HCT116 (cell line): ENCODE data around the gene ANO2. TPM values are rescaled to one million over a fixed set of nuclear protein-coding genes. Genes with fewer than 3 reads are reported as not detected.

Source experiments
- ATAC-seq: fragments of 200-7000 bp; cut with Tn5 transposase; 2 replicates; pipeline ENCODE4 v1.9.1; 2020; ENCODE audit warnings: mild to moderate bottlenecking, moderate library complexity
- BruUV-seq: library from RNA; stranded (reverse); fragments of 400-500 nt; replicated peaks from 2 replicates; lab custom pipeline; 2021; lab: Mats Ljungman, UMichigan
- CTCF ChIA-PET: fragments of 300-600 bp; sonication (Branson Sonifier 250); formaldehyde crosslinking; loops from one replicate; lab custom pipeline; 2021; ENCODE audit warnings: antibody characterized with exemption; lab: Charles Lee
- POLR2A ChIA-PET: fragments of 300-600, 350-600 bp; sonication (Branson Sonifier 250); formaldehyde crosslinking; loops from one replicate; lab custom pipeline; 2021; ENCODE audit warnings: antibody characterized with exemption; lab: Charles Lee
- RAD21 ChIA-PET, 2 experiments: fragments of 300-600 bp; sonication (Branson Sonifier 250); formaldehyde crosslinking; loops; one replicate each; lab custom pipeline; 2023; ENCODE audit warnings: low total read pairs in 2 of 2; ENCODE audit not compliant: uncharacterized antibody in 2 of 2, unreplicated experiment in 2 of 2, low non-redundant PET in 1 of 2; lab: Charles Lee
- DNase-seq: peaks from one replicate; pipeline ENCODE4 v3.0.0-alpha.2; 2010; ENCODE audit warnings: low read depth, low spot score
- H2AFZ ChIP-seq: fragments of 200-600 bp; shearing (Covaris generic), sonication (generic); 2 replicates; pipeline ENCODE4 v1.6.1; 2017; ENCODE audit warnings: low read depth, mixed run types, mixed read lengths, antibody characterized with exemption, low read length; ENCODE audit not compliant: poor library complexity, severe bottlenecking
- H3K27ac ChIP-seq: 2 replicates; pipeline ENCODE4 v1.5.1; 2012; ENCODE audit warnings: low read depth, low read length
- H3K27me3 ChIP-seq: fragments of 200-600 bp; sonication (generic); 2 replicates; pipeline ENCODE4 v1.6.1; 2016; ENCODE audit warnings: mixed run types, low read length, mixed read lengths; ENCODE audit not compliant: insufficient read depth
- H3K36me3 ChIP-seq, 2 experiments: fragments of 200-500 bp in 1 of 2; fragments of 200-600 bp in 1 of 2; sonication (Bioruptor generic) in 1 of 2; sonication (generic) in 1 of 2; 2 replicates each; pipeline versions ENCODE4 v1.5.1 to v1.6.1; 2014 to 2016; ENCODE audit warnings: low read length in 2 of 2, inconsistent platforms in 1 of 2, mixed read lengths in 1 of 2, mixed run types in 1 of 2; ENCODE audit not compliant: insufficient read depth in 2 of 2, control insufficient read depth in 1 of 2
- H3K4me1 ChIP-seq, 2 experiments: fragments of 200-600 bp in 1 of 2; sonication (generic) in 1 of 2; 2 replicates each; pipeline versions ENCODE4 v1.5.1 to v1.6.1; 2012 to 2017; ENCODE audit warnings: low read length in 2 of 2, inconsistent platforms in 1 of 2, mild to moderate bottlenecking in 1 of 2, mixed read lengths in 1 of 2, mixed run types in 1 of 2, moderate library complexity in 1 of 2; ENCODE audit not compliant: insufficient read depth in 2 of 2, control insufficient read depth in 1 of 2
- H3K4me2 ChIP-seq: fragments of 200-600 bp; sonication (generic); 2 replicates; pipeline ENCODE4 v1.6.1; 2017; ENCODE audit warnings: mixed run types, low read length, mixed read lengths
- H3K4me3 ChIP-seq, 2 experiments: fragments of 200-600 bp in 1 of 2; sonication (generic) in 1 of 2; replicated peaks in 1 of 2; 2 replicates each; pipeline ENCODE4 v1.5.1; 2011 to 2016; ENCODE audit warnings: low read length in 2 of 2, control low read depth in 1 of 2, low read depth in 1 of 2, mild to moderate bottlenecking in 1 of 2, mixed read lengths in 1 of 2, mixed run types in 1 of 2
- H3K79me2 ChIP-seq: fragments of 200-600 bp; sonication (generic); 2 replicates; pipeline ENCODE4 v1.6.1; 2017; ENCODE audit warnings: mild to moderate bottlenecking, mixed run types, low read length, moderate library complexity, mixed read lengths; ENCODE audit not compliant: insufficient read depth
- H3K9ac ChIP-seq: fragments of 200-600 bp; sonication (generic); 2 replicates; pipeline ENCODE4 v1.6.1; 2016; ENCODE audit warnings: low read length, mixed read lengths
- H3K9me2 ChIP-seq: fragments of 200-600 bp; sonication (generic), shearing (Covaris generic); 2 replicates; pipeline ENCODE4 v1.6.1; 2017; ENCODE audit warnings: mixed run types, mild to moderate bottlenecking, moderate library complexity; ENCODE audit not compliant: insufficient read depth
- H3K9me3 ChIP-seq, 2 experiments: fragments of 200-500 bp in 1 of 2; fragments of 200-600 bp in 1 of 2; sonication (Bioruptor generic) in 1 of 2; sonication (generic) in 1 of 2; 2 replicates each; pipeline ENCODE4 v1.6.1; 2014 to 2017; ENCODE audit warnings: low read length in 2 of 2, mixed read lengths in 2 of 2, inconsistent platforms in 1 of 2, low read depth in 1 of 2, mild to moderate bottlenecking in 1 of 2, mixed run types in 1 of 2, moderate library complexity in 1 of 2; ENCODE audit not compliant: control insufficient read depth in 1 of 2, insufficient read depth in 1 of 2
- H4K20me1 ChIP-seq: fragments of 200-600 bp; sonication (generic), shearing (Covaris generic); 2 replicates; pipeline ENCODE4 v1.6.1; 2017; ENCODE audit warnings: mixed run types, mild to moderate bottlenecking, moderate library complexity; ENCODE audit not compliant: insufficient read depth
- CEBPB ChIP-seq: IDR thresholded peaks from 2 replicates; pipeline ENCODE4 v1.6.1; 2012; ENCODE audit warnings: low read depth
- CTCF ChIP-seq, 3 experiments: fragments of 200-600 bp in 1 of 3; sonication (generic) in 1 of 3; IDR thresholded peaks in 2 of 3; conservative IDR thresholded peaks in 1 of 3; 2 replicates each; pipeline ENCODE4 v1.5.1; 2012 to 2017; ENCODE audit warnings: low read depth in 2 of 3, low read length in 2 of 3, antibody characterized with exemption in 1 of 3, borderline replicate concordance in 1 of 3, control low read depth in 1 of 3, mild to moderate bottlenecking in 1 of 3, mixed read lengths in 1 of 3, mixed run types in 1 of 3, moderate library complexity in 1 of 3; ENCODE audit not compliant: insufficient read depth in 1 of 3
- FOSL1 ChIP-seq: IDR thresholded peaks from 2 replicates; pipeline ENCODE4 v1.6.1; 2012; ENCODE audit warnings: low read depth
- RAD21 ChIP-seq: IDR thresholded peaks from 2 replicates; pipeline ENCODE4 v1.6.1; 2012; ENCODE audit warnings: low read depth, mild to moderate bottlenecking
- REST ChIP-seq: IDR thresholded peaks from 2 replicates; pipeline ENCODE4 v1.6.1; 2012; ENCODE audit warnings: low read depth
- SP1 ChIP-seq: IDR thresholded peaks from 2 replicates; pipeline ENCODE4 v1.6.1; 2012; ENCODE audit warnings: low read depth
- SRF ChIP-seq: IDR thresholded peaks from 2 replicates; pipeline ENCODE4 v1.6.1; 2012; ENCODE audit warnings: low read depth
- ZBTB33 ChIP-seq: IDR thresholded peaks from 2 replicates; pipeline ENCODE4 v1.6.1; 2011; ENCODE audit warnings: mild to moderate bottlenecking, low read length, moderate library complexity; ENCODE audit not compliant: insufficient replicate concordance; ENCODE audit errors: extremely low read depth
- ZFX ChIP-seq: fragments of 450-650 bp; IDR thresholded peaks from 2 replicates; pipeline ENCODE4 v1.6.1; 2017
- ZNF274 ChIP-seq: fragments of 200-500 bp; sonication (Bioruptor generic); IDR thresholded peaks from 2 replicates; pipeline ENCODE4 v1.6.1; 2014; ENCODE audit warnings: mild to moderate bottlenecking, low read depth, low read length, inconsistent platforms
- intact Hi-C: fragments of 100-400 bp; cut with micrococcal nuclease; formaldehyde crosslinking; loops from 2 replicates; pipeline ENCODE4 v1.10.0; 2022
- total RNA-seq: library from RNA; stranded (reverse); gene quantifications from one replicate; pipeline ENCODE4 v1.2.1, GENCODE V29; 2021; ENCODE audit not compliant: unreplicated experiment

ANO2 gene
- total RNA-seq, 1 experiment from 2014 or later: not detected

GRCh38 chr12:5796171-5796958, 148.7 kb downstream of the ANO2 start:
- H3K9me3 ChIP-seq: no peaks in the 10 kb centered on the region
- ChIA-PET CTCF (interaction anchor here (2.3 kb wide), 1 partner anchor 52 kb away, joined by 9 read pairs; no protein-coding TSS in a partner anchor), RAD21 (interaction anchor here in 1 of 2 experiments (1.0 kb wide), 1 partner anchor 51 kb away, joined by 3 read pairs; no protein-coding TSS in a partner anchor)
- H3K4me1 ChIP-seq: no peaks in the 10 kb centered on the region
- no peak overlapping the region for H2AFZ ChIP-seq
- H3K4me2 ChIP-seq: no peak overlapping the region
- no peak for TF ChIP-seq SRF
- TF ChIP-seq FOSL1: no peak
- TF ChIP-seq RAD21: peak; percentile 75
- peak; percentile 32 to 83 (median 69); a peak in 5 of 6 replicates for TF ChIP-seq CTCF (IDR thresholded peaks at IDR 0.05 in 2 of 3, conservative IDR thresholded peaks at IDR 0.05 in 1 of 3; ENCODE audit: borderline replicate concordance in 1 of 3, insufficient read depth in 1 of 3, low read depth in 2 of 3, low read length in 2 of 3)
- no peak for TF ChIP-seq CEBPB
- TF ChIP-seq, all 23 proteins: peak for 2
- H3K27ac ChIP-seq: no peak overlapping the region
- no peaks in the 10 kb centered on the region for H3K9me2 ChIP-seq
- no peak overlapping the region for H3K4me3 ChIP-seq
- no peaks in the 10 kb centered on the region; the same call in 1 of the 2 replicates for H3K27me3 ChIP-seq
- H4K20me1 ChIP-seq: no peaks in the 10 kb centered on the region
- no peaks in the 10 kb centered on the region for H3K79me2 ChIP-seq
- no TSS peak for BruUV-seq
- DNase-seq (no peak), ATAC-seq (peak; percentile 98)
- no peaks in the 10 kb centered on the region for H3K36me3 ChIP-seq
- intact Hi-C loops: loop anchor here (1.0 to 5.0 kb wide), 2 partner anchors 51 to 774 kb away; no protein-coding TSS in a partner anchor
- H3K9ac ChIP-seq: no peak overlapping the region
- POLR2A ChIA-PET: no interaction called here

GRCh38 chr12:5794156-5794555, 150.9 kb downstream of the ANO2 start:
- ATAC-seq: no peak
- POLR2A ChIA-PET: no interaction called here
- RAD21 ChIA-PET: no interaction called here
- Histone ChIP-seq H3K4me2 (no peak overlapping the region), H2AFZ (no peak overlapping the region), H4K20me1 (no peaks in the 10 kb centered on the region), H3K9ac (no peak overlapping the region), H3K4me3 (no peak overlapping the region), H3K27me3 (no peaks in the 10 kb centered on the region), H3K4me1 (no peaks in the 10 kb centered on the region), H3K27ac (no peak overlapping the region), H3K9me3 (no peaks in the 10 kb centered on the region), H3K36me3 (no peaks in the 10 kb centered on the region), H3K79me2 (no peaks in the 10 kb centered on the region), H3K9me2 (no peaks in the 10 kb centered on the region)
- CTCF ChIA-PET: interaction anchor here (1.3 kb wide), 1 partner anchor 49 kb away, joined by 3 read pairs; no protein-coding TSS in a partner anchor
- intact Hi-C loops: no loop called here
- DNase-seq: no peak
- BruUV-seq: no TSS peak
- TF ChIP-seq SP1 (no peak), ZNF274 (no peak), RAD21 (no peak), REST (no peak), ZBTB33 (no peak), FOSL1 (no peak), ZFX (no peak)
